Mesenchymal stem cell (in vitro differentiated cells and primary cell): ENCODE results near the gene UNC93A.

Experiments
- DNase-seq: peaks from one replicate; pipeline ENCODE4 v3.0.0-alpha.2; 2013
- H2AFZ ChIP-seq: one replicate; pipeline ENCODE4 v1.6.1; 2013; ENCODE audit warnings: low read depth, mild to moderate bottlenecking, control low read depth, inconsistent platforms, low read length, moderate library complexity
- H2AK5ac ChIP-seq: 2 replicates; pipeline ENCODE4 v1.6.1; 2013; ENCODE audit warnings: low read length, moderate library complexity, mild to moderate bottlenecking, inconsistent platforms; ENCODE audit not compliant: severe bottlenecking
- H2BK120ac ChIP-seq: one replicate; pipeline ENCODE4 v1.6.1; 2013; ENCODE audit warnings: low read depth, mild to moderate bottlenecking, inconsistent platforms, low read length, moderate library complexity
- H2BK12ac ChIP-seq, 2 experiments: one replicate each; pipeline ENCODE4 v1.6.1; 2013; ENCODE audit warnings: inconsistent platforms in 2 of 2, low read length in 2 of 2, mild to moderate bottlenecking in 2 of 2, moderate library complexity in 2 of 2, control low read depth in 1 of 2
- H2BK15ac ChIP-seq: one replicate; pipeline ENCODE4 v1.6.1; 2013; ENCODE audit warnings: mild to moderate bottlenecking, low read depth, inconsistent platforms; ENCODE audit not compliant: poor library complexity, severe bottlenecking
- H2BK5ac ChIP-seq: 2 replicates; pipeline ENCODE4 v1.6.1; 2013; ENCODE audit warnings: low read depth, mild to moderate bottlenecking, low read length, control low read depth, inconsistent platforms; ENCODE audit not compliant: poor library complexity, severe bottlenecking
- H3K14ac ChIP-seq, 2 experiments: one replicate each; pipeline ENCODE4 v1.6.1; 2013; ENCODE audit warnings: inconsistent platforms in 2 of 2, low read length in 2 of 2, control low read depth in 1 of 2, mild to moderate bottlenecking in 1 of 2, moderate library complexity in 1 of 2
- H3K18ac ChIP-seq, 2 experiments: one replicate each; pipeline ENCODE4 v1.6.1; 2013; ENCODE audit warnings: inconsistent platforms in 2 of 2, low read length in 2 of 2, control low read depth in 1 of 2, low read depth in 1 of 2, mild to moderate bottlenecking in 1 of 2
- H3K23ac ChIP-seq, 2 experiments: one replicate each; pipeline ENCODE4 v1.6.1; 2013; ENCODE audit warnings: inconsistent platforms in 2 of 2, low read length in 2 of 2, mild to moderate bottlenecking in 2 of 2, moderate library complexity in 2 of 2, control low read depth in 1 of 2
- H3K27ac ChIP-seq: 2 replicates; pipeline ENCODE4 v1.5.1; 2013; ENCODE audit warnings: mild to moderate bottlenecking, moderate library complexity, low read length, control low read depth, inconsistent platforms; ENCODE audit not compliant: poor library complexity, severe bottlenecking
- H3K27me3 ChIP-seq, 2 experiments: 2 replicates each; pipeline versions ENCODE4 v1.6.1 to v1.7.0; 2013; ENCODE audit warnings: low read length in 2 of 2, mild to moderate bottlenecking in 2 of 2, moderate library complexity in 2 of 2, control low read depth in 1 of 2, inconsistent platforms in 1 of 2; ENCODE audit not compliant: control insufficient read depth in 1 of 2, insufficient read depth in 1 of 2
- H3K36me3 ChIP-seq, 2 experiments: 2 replicates each; pipeline versions ENCODE4 v1.6.1 to v1.7.0; 2013; ENCODE audit warnings: low read length in 2 of 2, control low read depth in 1 of 2, inconsistent platforms in 1 of 2, low read depth in 1 of 2, mild to moderate bottlenecking in 1 of 2; ENCODE audit not compliant: insufficient read depth in 2 of 2, control insufficient read depth in 1 of 2
- H3K4ac ChIP-seq, 2 experiments: one replicate each; pipeline ENCODE4 v1.6.1; 2013; ENCODE audit warnings: inconsistent platforms in 2 of 2, low read length in 2 of 2, mild to moderate bottlenecking in 2 of 2, moderate library complexity in 2 of 2, control low read depth in 1 of 2, low read depth in 1 of 2
- H3K4me1 ChIP-seq: 2 replicates; pipeline ENCODE4 v1.6.1; 2013; ENCODE audit warnings: low read depth, low read length, control low read depth; ENCODE audit not compliant: control insufficient read depth, insufficient read depth
- H3K4me2 ChIP-seq: 2 replicates; pipeline ENCODE4 v1.6.1; 2013; ENCODE audit warnings: low read length, mild to moderate bottlenecking, inconsistent platforms; ENCODE audit not compliant: poor library complexity, severe bottlenecking
- H3K4me3 ChIP-seq, 2 experiments: 2 replicates each; pipeline versions ENCODE4 v1.5.1 to v1.7.0; 2013; ENCODE audit warnings: low read length in 2 of 2, mild to moderate bottlenecking in 2 of 2, control low read depth in 1 of 2, low read depth in 1 of 2; ENCODE audit not compliant: insufficient read depth in 1 of 2
- H3K79me1 ChIP-seq: replicated peaks from 2 replicates; pipeline ENCODE4 v1.6.1; 2013; ENCODE audit warnings: mild to moderate bottlenecking, control low read depth, low read length, inconsistent platforms; ENCODE audit not compliant: poor library complexity, severe bottlenecking
- H3K9ac ChIP-seq: 2 replicates; pipeline ENCODE4 v1.7.0; 2013; ENCODE audit warnings: mild to moderate bottlenecking, low read length, moderate library complexity
- H3K9me3 ChIP-seq: 2 replicates; pipeline ENCODE4 v1.7.0; 2013; ENCODE audit warnings: mild to moderate bottlenecking, low read length; ENCODE audit not compliant: control insufficient read depth
- H4K8ac ChIP-seq: one replicate; pipeline ENCODE4 v1.6.1; 2013; ENCODE audit warnings: inconsistent platforms, mild to moderate bottlenecking, low read length, moderate library complexity
- H4K91ac ChIP-seq: one replicate; pipeline ENCODE4 v1.6.1; 2013; ENCODE audit warnings: mild to moderate bottlenecking, low read length, inconsistent platforms
- WGBS: methylation state at CpG from one replicate; pipeline ENCODE4 v1.1.7; 2013; ENCODE audit warnings: mixed read lengths; 5-methylcytosine and 5-hydroxymethylcytosine counted together

Gene UNC93A

GRCh38 chr6:167296293-167296690 lies 5.2 kb downstream of the UNC93A start:
- Histone ChIP-seq H2BK5ac (no peak overlapping the region), H3K36me3 (no peaks in the 10 kb centered on the region), H2BK12ac (no peak overlapping the region), H3K4me2 (no peak overlapping the region), H3K4me3 (no peak overlapping the region), H3K14ac (no peak overlapping the region), H3K27ac (no peak overlapping the region), H2AK5ac (no peak overlapping the region), H4K91ac (no peak overlapping the region), H3K9ac (no peak overlapping the region), H3K18ac (no peak overlapping the region), H3K27me3 (peaks cover 2 to 23% of the 10 kb centered on the region in 2 experiments), H4K8ac (no peak overlapping the region), H3K79me1 (no peaks in the 10 kb centered on the region), H3K9me3 (no peaks in the 10 kb centered on the region), H3K23ac (no peak overlapping the region), H3K4ac (no peak overlapping the region), H2AFZ (no peak overlapping the region), H2BK15ac (no peak overlapping the region), H2BK120ac (no peak overlapping the region), H3K4me1 (no peaks in the 10 kb centered on the region)
- no peak for DNase-seq
- 94% methylated on average over 5 of the region's 5 CpGs for WGBS

- no peak for DNase-seq
- no peak overlapping the region for H2AK5ac ChIP-seq
- no peak overlapping the region for H3K14ac ChIP-seq
- H4K8ac ChIP-seq = no peak overlapping the region
- H3K4ac ChIP-seq = no peak overlapping the region
- no peak overlapping the region for H3K4me3 ChIP-seq
- no peak overlapping the region for H4K91ac ChIP-seq
- H2BK5ac ChIP-seq = no peak overlapping the region
- H3K23ac ChIP-seq = no peak overlapping the region
- H3K27ac ChIP-seq = no peak overlapping the region
- H2AFZ ChIP-seq = no peak overlapping the region
- H3K4me2 ChIP-seq = no peak overlapping the region
- no peak overlapping the region for H2BK120ac ChIP-seq
- no peaks in the 10 kb centered on the region for H3K36me3 ChIP-seq
- no peak overlapping the region for H3K18ac ChIP-seq
- H3K9ac ChIP-seq = no peak overlapping the region
- no peak overlapping the region for H2BK12ac ChIP-seq
- WGBS = 90% methylated on average over 5 of the region's 7 CpGs
- H2BK15ac ChIP-seq = no peak overlapping the region
- peaks cover 0 to 23% of the 10 kb centered on the region in 2 experiments for H3K27me3 ChIP-seq
- H3K4me1 ChIP-seq = no peaks in the 10 kb centered on the region
- no peaks in the 10 kb centered on the region for H3K9me3 ChIP-seq
- no peaks in the 10 kb centered on the region for H3K79me1 ChIP-seq
Observed at GRCh38 chr6:167296902-167297301, 5.8 kb downstream of the UNC93A start.

GRCh38 chr6:167298127-167298526 lies 7.0 kb downstream of the UNC93A start:
- H3K18ac ChIP-seq = no peak overlapping the region
- no peaks in the 10 kb centered on the region for H3K9me3 ChIP-seq
- no peak overlapping the region for H2BK5ac ChIP-seq
- H3K4me3 ChIP-seq = no peak overlapping the region
- H3K27ac ChIP-seq = no peak overlapping the region
- no peak overlapping the region for H4K8ac ChIP-seq
- no peak overlapping the region for H2BK15ac ChIP-seq
- H3K79me1 ChIP-seq = no peaks in the 10 kb centered on the region
- no peak overlapping the region for H3K4me2 ChIP-seq
- WGBS = 63% methylated on average over 1 of the region's 4 CpGs
- no peaks in the 10 kb centered on the region for H3K36me3 ChIP-seq
- H3K14ac ChIP-seq = no peak overlapping the region
- H2BK12ac ChIP-seq = no peak overlapping the region
- H4K91ac ChIP-seq = no peak overlapping the region
- peaks cover 0 to 23% of the 10 kb centered on the region in 2 experiments for H3K27me3 ChIP-seq
- H3K23ac ChIP-seq = no peak overlapping the region
- DNase-seq = no peak
- peaks cover 2% of the 10 kb centered on the region for H3K4me1 ChIP-seq
- H3K4ac ChIP-seq = no peak overlapping the region
- no peak overlapping the region for H2AFZ ChIP-seq
- no peak overlapping the region for H2AK5ac ChIP-seq
- H3K9ac ChIP-seq = no peak overlapping the region
- H2BK120ac ChIP-seq = no peak overlapping the region

GRCh38 chr6:167299641-167300308 lies 8.7 kb downstream of the UNC93A start:
- DNase-seq = no peak
- Histone ChIP-seq H3K79me1 (no peaks in the 10 kb centered on the region), H3K9ac (no peak overlapping the region), H2AK5ac (no peak overlapping the region), H3K4me1 (peaks cover 5% of the 10 kb centered on the region), H3K14ac (no peak overlapping the region), H3K4me2 (no peak overlapping the region), H3K27ac (no peak overlapping the region), H2BK12ac (no peak overlapping the region), H3K4me3 (no peak overlapping the region), H3K36me3 (no peaks in the 10 kb centered on the region), H2BK120ac (no peak overlapping the region), H2BK15ac (no peak overlapping the region), H3K4ac (no peak overlapping the region), H4K91ac (no peak overlapping the region), H3K27me3 (peaks cover 0 to 26% of the 10 kb centered on the region in 2 experiments), H3K9me3 (no peaks in the 10 kb centered on the region), H2BK5ac (no peak overlapping the region), H4K8ac (no peak overlapping the region), H3K18ac (no peak overlapping the region), H2AFZ (no peak overlapping the region), H3K23ac (no peak overlapping the region)
- 88% methylated on average over 16 of the region's 16 CpGs for WGBS
